ENCODE measurements around the gene MRPL23. TPM values are rescaled to one million over a fixed set of nuclear protein-coding genes. Genes with fewer than 3 reads are reported as not detected.

Gene MRPL23
- total RNA-seq, 2 experiments from 2014 or later, result 31.1 to 38.3 TPM

- DNase-seq (peak in 1 of 14 experiments; percentile 1), ATAC-seq (ENCODE audit: poor library complexity) (no peak)
- ChIA-PET POLR2A (no interaction called here), CTCF (interaction anchor here (1.5 kb wide), 1 partner anchor 52 kb away, joined by 3 read pairs; no protein-coding TSS in a partner anchor)
- no peak overlapping the region for H3K27ac Mint-ChIP-seq
- H3K4me3 ChIP-seq (ENCODE audit: low read length), result no peak overlapping the region
- no peaks in the 10 kb centered on the region for H3K4me1 Mint-ChIP-seq (ENCODE audit: low read depth)
- no peaks in the 10 kb centered on the region for H3K9me3 Mint-ChIP-seq
- H3K4me1 ChIP-seq (ENCODE audit: insufficient read depth, low read length), result peaks cover 9% of the 10 kb centered on the region
- TF ChIP-seq, protein P1, sequence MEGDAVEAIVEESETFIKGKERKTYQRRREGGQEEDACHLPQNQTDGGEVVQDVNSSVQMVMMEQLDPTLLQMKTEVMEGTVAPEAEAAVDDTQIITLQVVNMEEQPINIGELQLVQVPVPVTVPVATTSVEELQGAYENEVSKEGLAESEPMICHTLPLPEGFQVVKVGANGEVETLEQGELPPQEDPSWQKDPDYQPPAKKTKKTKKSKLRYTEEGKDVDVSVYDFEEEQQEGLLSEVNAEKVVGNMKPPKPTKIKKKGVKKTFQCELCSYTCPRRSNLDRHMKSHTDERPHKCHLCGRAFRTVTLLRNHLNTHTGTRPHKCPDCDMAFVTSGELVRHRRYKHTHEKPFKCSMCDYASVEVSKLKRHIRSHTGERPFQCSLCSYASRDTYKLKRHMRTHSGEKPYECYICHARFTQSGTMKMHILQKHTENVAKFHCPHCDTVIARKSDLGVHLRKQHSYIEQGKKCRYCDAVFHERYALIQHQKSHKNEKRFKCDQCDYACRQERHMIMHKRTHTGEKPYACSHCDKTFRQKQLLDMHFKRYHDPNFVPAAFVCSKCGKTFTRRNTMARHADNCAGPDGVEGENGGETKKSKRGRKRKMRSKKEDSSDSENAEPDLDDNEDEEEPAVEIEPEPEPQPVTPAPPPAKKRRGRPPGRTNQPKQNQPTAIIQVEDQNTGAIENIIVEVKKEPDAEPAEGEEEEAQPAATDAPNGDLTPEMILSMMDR (IDR thresholded peaks at IDR 0.05), result no peak
- H3K9me3 ChIP-seq (ENCODE audit: control insufficient read depth in 1 of 2, insufficient read depth in 1 of 2, low read length in 2 of 2), result no peaks in the 10 kb centered on the region
- no peak overlapping the region for H3K4me3 Mint-ChIP-seq
- no peak overlapping the region for H3K27ac ChIP-seq (ENCODE audit: low read depth in 1 of 2, low read length in 2 of 2)
- H3K27me3 Mint-ChIP-seq, result peaks cover 4% of the 10 kb centered on the region
- intact Hi-C loops (cut with DNase I, micrococcal nuclease), result no loop called here
- H3K36me3 Mint-ChIP-seq (ENCODE audit: low read depth), result no peaks in the 10 kb centered on the region
- H3K36me3 ChIP-seq (ENCODE audit: insufficient read depth, low read length), result no peaks in the 10 kb centered on the region
- H3K27me3 ChIP-seq (ENCODE audit: control insufficient read depth in 1 of 2, insufficient read depth in 2 of 2, low read length in 2 of 2), result no peaks in the 10 kb centered on the region
Observed at GRCh38 chr11:1934335-1935155, 12.6 kb upstream of the MRPL23 start.

DNA sequence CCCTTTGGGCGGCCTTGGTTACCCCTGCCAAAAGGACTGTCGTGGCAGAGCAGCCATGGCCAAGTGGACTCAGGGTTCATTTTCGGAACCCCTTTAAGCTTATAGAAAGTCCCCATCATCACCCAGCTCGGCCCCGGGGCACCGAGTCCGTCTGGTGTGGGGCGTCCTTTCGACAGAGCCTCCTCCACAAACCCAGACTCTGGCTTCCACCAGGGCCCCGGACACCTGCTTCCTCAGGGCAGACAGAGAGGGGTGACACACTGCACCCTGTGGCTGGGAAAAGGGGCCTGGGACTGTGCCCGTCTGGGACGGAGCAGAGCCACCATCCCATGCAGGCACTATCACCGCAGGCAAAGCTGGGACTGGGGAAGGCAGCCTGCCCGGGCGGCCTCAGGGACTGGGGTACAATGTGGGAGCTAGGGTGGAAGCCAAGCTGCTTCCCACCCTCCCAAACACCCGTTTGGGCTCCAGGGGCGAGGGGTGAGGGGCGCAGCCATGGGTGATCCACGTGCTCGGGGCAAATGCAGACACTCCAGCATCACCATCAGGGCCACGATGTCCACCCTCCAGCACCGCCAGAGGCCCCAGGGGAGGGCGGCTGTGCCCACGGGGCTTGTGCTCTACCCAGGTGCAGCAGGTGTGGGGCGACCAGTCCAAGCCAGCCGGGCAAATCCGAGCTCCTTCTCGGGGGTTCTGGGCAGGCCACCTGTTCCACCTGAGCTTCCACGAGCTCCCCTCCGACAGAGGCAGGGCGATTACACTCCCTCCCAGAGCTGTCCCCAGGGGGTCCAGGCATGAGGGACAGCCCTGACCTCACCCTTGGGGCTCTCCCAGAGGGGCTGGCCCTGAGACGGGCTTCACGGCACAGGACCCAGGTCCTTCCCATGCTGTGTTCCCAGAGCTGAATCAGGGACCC, 11.7 kb upstream of the MRPL23 start:
- no peak overlapping the region for H3K27ac Mint-ChIP-seq
- H3K4me3 Mint-ChIP-seq, result no peak overlapping the region
- Histone ChIP-seq H3K4me1 (ENCODE audit: insufficient read depth, low read length) (peaks cover 5% of the 10 kb centered on the region), H3K27me3 (ENCODE audit: control insufficient read depth in 1 of 2, insufficient read depth in 2 of 2, low read length in 2 of 2) (no peaks in the 10 kb centered on the region), H3K4me3 (ENCODE audit: low read length) (no peak overlapping the region), H3K36me3 (ENCODE audit: insufficient read depth, low read length) (no peaks in the 10 kb centered on the region), H3K9me3 (ENCODE audit: control insufficient read depth in 1 of 2, insufficient read depth in 1 of 2, low read length in 2 of 2) (no peaks in the 10 kb centered on the region), H3K27ac (ENCODE audit: low read depth in 1 of 2, low read length in 2 of 2) (no peak overlapping the region)
- TF ChIP-seq, protein P1 (IDR thresholded peaks at IDR 0.05), result no peak
- H3K36me3 Mint-ChIP-seq (ENCODE audit: low read depth), result no peaks in the 10 kb centered on the region
- ChIA-PET CTCF (no interaction called here), POLR2A (no interaction called here)
- H3K27me3 Mint-ChIP-seq, result peaks cover 4% of the 10 kb centered on the region
- peak in 1 of 14 experiments; percentile 3 for DNase-seq
- no peaks in the 10 kb centered on the region for H3K4me1 Mint-ChIP-seq (ENCODE audit: low read depth)
- intact Hi-C loops (cut with DNase I, micrococcal nuclease), result no loop called here
- no peaks in the 10 kb centered on the region for H3K9me3 Mint-ChIP-seq
- ATAC-seq (ENCODE audit: poor library complexity), result no peak

DNA sequence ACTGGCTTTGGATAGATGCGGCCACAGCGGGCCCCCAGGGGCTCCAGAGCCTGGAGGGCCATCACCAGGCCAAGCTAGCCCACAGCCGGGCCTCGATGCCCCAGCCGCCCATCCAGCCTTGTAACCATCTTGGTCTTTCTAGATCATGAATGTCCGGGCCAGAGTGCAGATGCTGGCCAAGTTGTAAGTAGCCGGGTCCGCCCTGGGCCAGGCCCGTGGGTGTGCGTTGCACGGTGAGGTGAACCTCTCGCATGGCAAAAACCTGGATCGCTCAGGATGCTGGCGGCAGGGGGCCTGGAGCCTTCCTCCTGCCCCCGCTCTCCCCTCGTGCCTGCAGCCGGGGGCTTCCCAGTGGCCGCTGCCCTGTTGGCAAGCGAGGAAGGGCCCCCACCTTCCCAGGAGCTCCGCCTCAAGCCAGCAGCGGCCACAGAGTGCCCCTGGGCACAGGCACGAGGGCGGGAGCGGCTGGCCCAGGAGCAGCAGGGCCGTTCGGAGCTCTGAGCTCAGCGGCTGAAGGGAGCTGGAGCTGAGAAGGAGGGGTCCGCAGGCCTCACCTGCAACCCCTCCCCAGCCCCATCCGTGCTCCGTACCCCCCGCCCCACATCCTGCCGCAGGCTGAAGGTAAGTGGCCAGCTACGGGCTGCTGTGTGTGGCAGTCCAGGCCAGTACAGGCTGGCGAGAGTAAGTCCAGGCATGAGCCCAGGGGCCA, 10.9 kb upstream of the MRPL23 start:
- Histone ChIP-seq H3K9me3 (ENCODE audit: control insufficient read depth in 1 of 2, insufficient read depth in 1 of 2, low read length in 2 of 2) (no peaks in the 10 kb centered on the region), H3K27ac (ENCODE audit: low read depth in 1 of 2, low read length in 2 of 2) (no peak overlapping the region), H3K27me3 (ENCODE audit: control insufficient read depth in 1 of 2, insufficient read depth in 2 of 2, low read length in 2 of 2) (no peaks in the 10 kb centered on the region), H3K4me3 (ENCODE audit: low read length) (no peak overlapping the region), H3K36me3 (ENCODE audit: insufficient read depth, low read length) (no peaks in the 10 kb centered on the region), H3K4me1 (ENCODE audit: insufficient read depth, low read length) (peaks cover 3% of the 10 kb centered on the region)
- Mint-ChIP-seq H3K27ac (no peak overlapping the region), H3K27me3 (peaks cover 4% of the 10 kb centered on the region), H3K4me1 (ENCODE audit: low read depth) (no peaks in the 10 kb centered on the region), H3K9me3 (no peaks in the 10 kb centered on the region), H3K36me3 (ENCODE audit: low read depth) (no peaks in the 10 kb centered on the region), H3K4me3 (no peak overlapping the region)
- ChIA-PET CTCF (no interaction called here), POLR2A (no interaction called here)
- TF ChIP-seq, protein P1 (IDR thresholded peaks at IDR 0.05), result no peak
- ATAC-seq (ENCODE audit: poor library complexity), result no peak
- intact Hi-C loops (cut with DNase I, micrococcal nuclease), result no loop called here
- DNase-seq, result peak in 1 of 14 experiments; percentile 0
